Measurements from ENCODE around the gene CCDC27. TPM values are rescaled to one million over a fixed set of nuclear protein-coding genes. Genes with fewer than 3 reads are reported as not detected.
"Not testable (repeated sequence)": the region's sequence is repeated elsewhere in the genome, so short reads cannot be mapped to it uniquely, and the experiment has no call there.

CCDC27 gene
- total RNA-seq, 2 donors from 2014 or later, result not detected

DNA sequence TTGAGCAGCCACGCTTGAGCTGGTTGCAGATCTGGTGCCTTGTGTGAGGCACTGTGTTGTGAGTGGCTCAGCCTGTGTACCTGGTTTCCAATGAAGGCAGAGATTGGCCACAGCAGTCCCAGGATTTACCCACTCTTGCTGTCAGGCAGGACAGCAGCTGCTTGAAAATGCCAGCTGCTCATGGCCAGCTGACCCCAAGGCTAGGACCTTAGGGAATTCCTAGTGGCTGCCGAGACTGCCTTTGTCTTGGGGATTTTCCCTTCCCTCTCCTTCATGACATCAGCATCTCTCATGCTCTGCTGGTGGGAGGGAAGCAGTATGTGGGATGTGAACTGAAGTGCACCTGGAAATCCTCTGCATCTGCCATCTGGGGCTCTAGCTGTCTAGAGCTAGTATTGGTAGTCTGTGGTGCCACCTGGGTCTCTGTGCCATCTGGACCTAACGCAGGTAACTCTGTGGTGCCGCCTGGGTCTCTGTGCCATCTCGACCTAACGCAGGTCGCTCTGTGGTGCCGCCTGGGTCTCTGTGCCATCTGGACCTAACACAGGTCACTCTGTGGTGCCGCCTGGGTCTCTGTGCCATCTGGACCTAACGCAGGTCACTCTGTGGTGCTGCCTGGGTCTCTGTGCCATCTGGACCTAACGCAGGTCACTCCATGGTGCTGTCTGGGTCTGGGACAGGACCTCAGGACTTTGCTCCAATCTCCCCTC lies 47.9 kb downstream of the CCDC27 start:
- no peak overlapping the region for H3K27ac ChIP-seq
- no peak overlapping the region for H3K4me3 ChIP-seq
- DNase-seq (ENCODE audit: low spot score), result no peak
- H3K9me3 ChIP-seq, result no peaks in the 10 kb centered on the region
- peaks cover 0 to 10% of the 10 kb centered on the region in 2 donors for H3K4me1 ChIP-seq
- H3K36me3 ChIP-seq, result no peaks in the 10 kb centered on the region
- TF ChIP-seq, protein P1, sequence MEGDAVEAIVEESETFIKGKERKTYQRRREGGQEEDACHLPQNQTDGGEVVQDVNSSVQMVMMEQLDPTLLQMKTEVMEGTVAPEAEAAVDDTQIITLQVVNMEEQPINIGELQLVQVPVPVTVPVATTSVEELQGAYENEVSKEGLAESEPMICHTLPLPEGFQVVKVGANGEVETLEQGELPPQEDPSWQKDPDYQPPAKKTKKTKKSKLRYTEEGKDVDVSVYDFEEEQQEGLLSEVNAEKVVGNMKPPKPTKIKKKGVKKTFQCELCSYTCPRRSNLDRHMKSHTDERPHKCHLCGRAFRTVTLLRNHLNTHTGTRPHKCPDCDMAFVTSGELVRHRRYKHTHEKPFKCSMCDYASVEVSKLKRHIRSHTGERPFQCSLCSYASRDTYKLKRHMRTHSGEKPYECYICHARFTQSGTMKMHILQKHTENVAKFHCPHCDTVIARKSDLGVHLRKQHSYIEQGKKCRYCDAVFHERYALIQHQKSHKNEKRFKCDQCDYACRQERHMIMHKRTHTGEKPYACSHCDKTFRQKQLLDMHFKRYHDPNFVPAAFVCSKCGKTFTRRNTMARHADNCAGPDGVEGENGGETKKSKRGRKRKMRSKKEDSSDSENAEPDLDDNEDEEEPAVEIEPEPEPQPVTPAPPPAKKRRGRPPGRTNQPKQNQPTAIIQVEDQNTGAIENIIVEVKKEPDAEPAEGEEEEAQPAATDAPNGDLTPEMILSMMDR (IDR thresholded peaks at IDR 0.05), result no peak
- no peaks in the 10 kb centered on the region for H3K27me3 ChIP-seq

DNA sequence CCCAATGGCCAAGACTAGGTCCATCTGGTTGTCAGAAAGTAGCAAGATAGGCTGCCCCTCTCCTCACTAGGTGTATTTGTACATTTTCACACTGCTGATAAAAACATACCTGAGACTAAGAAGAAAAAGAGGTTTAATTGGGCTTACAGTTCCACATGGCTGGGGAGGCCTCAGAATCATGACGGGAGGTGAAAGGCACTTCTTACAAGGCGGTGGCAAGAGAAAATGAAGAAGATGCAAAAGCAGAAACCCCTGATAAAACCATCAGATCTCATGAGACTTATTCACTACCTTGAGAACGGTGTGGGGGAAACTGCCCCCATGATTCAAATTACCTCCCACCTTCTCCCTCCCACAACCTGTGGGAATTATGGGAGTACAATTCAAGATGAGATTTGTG lies 48.5 kb downstream of the CCDC27 start:
- H3K36me3 ChIP-seq; H3K4me3 ChIP-seq; DNase-seq (ENCODE audit: low spot score); H3K27ac ChIP-seq; H3K27me3 ChIP-seq; H3K4me1 ChIP-seq; H3K9me3 ChIP-seq: not testable (repeated sequence)

DNA sequence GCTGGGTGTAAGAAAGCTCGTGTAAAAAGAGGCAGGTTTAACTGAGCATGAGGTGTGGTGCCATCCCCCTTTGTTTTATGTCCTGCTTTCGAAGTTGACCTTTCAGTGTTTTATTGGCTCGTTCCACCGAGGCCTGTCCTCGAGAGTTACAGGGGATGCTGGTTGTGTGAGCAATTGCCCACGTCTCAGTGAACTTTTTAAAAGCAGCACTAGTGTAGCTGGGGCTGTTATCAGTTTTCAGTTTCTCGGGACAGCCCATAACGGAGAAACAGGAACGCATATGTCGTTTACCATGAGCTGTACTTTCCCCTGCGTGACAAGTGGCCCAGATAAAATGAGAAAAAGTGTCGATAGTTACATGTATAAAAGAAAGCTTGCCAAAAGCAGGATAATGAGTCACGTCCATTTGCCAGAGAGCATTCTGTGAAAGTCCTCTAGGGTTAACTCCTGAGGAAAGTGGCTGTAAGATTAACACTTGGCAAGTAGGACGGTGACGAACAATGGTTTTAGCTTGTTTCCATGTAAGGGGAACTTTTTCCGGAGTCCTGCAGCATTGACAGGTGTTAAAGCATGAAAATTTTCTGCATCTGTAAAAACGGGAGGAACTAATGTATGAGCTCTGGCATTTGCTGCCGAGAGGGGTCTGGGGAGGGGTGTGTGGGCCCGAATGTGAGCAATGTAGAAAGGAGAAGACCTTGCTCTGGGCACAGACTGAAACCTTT lies 51.8 kb downstream of the CCDC27 start:
- Histone ChIP-seq H3K27ac (no peak overlapping the region), H3K9me3 (no peaks in the 10 kb centered on the region), H3K36me3 (no peaks in the 10 kb centered on the region), H3K4me3 (no peak overlapping the region), H3K4me1 (no peaks in the 10 kb centered on the region), H3K27me3 (no peaks in the 10 kb centered on the region)
- DNase-seq (ENCODE audit: low spot score), result no peak
- TF ChIP-seq, protein P1 (IDR thresholded peaks at IDR 0.05), result no peak

DNA sequence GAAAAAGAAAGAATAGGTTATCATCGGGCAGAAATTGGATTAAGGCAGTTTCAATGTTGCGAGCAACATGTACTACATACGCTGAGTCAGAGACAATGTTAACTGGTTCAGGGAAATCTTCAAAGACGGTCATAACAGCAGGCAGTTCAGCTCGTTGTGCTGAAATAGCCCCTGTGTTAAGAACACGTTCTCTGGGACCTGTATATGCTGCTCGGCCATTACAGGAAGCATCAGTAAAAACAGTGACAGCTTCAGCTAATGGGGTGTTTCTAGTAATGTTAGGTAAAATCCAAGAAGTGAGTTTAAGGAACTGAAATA lies 52.3 kb downstream of the CCDC27 start:
- H3K36me3 ChIP-seq; H3K4me3 ChIP-seq; H3K27me3 ChIP-seq; DNase-seq (ENCODE audit: low spot score); H3K4me1 ChIP-seq; H3K27ac ChIP-seq; H3K9me3 ChIP-seq: not testable (repeated sequence)

DNA sequence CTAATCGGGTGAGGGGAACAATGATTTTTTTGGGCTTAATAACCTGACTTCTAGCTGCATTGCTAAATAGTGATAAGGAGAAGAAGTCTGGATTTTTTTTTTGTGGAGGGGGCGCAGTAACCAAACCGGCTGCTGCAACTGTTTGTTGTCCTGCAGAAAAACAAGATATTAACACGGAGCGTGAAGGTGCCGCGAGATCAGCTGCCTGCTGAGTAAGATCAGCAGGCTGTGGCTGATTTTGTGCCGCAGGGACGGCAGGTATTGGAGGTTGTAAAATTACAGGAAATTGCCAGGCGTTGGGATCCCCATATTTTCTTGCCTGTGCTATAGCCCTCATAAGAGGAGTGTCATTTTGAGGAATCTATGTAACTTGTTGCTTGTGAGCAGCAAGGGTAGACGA lies 52.8 kb downstream of the CCDC27 start:
- Histone ChIP-seq H3K27me3 (no peaks in the 10 kb centered on the region), H3K4me3 (no peak overlapping the region), H3K27ac (no peak overlapping the region), H3K36me3 (no peaks in the 10 kb centered on the region), H3K4me1 (no peaks in the 10 kb centered on the region), H3K9me3 (no peaks in the 10 kb centered on the region)
- TF ChIP-seq, protein P1 (IDR thresholded peaks at IDR 0.05), result no peak
- DNase-seq (ENCODE audit: low spot score), result no peak

DNA sequence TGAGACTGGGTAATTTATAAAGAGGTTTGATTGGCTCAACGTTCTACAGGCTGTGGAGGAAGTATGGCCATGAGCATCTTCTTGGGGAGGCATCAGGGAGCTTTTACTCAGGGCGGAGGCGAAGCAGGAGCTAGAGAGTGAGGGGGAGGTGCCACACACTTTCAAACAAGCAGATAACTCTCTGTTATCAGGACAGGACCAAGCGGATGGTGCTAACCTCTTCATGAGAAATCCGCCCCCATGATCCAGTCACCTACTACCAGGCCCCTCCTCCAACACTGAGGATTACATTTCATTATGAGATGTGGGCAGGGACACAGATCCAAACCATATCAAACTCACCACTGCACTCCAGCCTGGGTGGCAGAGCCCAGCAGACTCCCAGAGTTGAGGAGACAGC lies 55.5 kb downstream of the CCDC27 start:
- no peak overlapping the region for H3K4me3 ChIP-seq
- TF ChIP-seq, protein P1 (IDR thresholded peaks at IDR 0.05), result no peak
- no peak for DNase-seq (ENCODE audit: low spot score)

DNA sequence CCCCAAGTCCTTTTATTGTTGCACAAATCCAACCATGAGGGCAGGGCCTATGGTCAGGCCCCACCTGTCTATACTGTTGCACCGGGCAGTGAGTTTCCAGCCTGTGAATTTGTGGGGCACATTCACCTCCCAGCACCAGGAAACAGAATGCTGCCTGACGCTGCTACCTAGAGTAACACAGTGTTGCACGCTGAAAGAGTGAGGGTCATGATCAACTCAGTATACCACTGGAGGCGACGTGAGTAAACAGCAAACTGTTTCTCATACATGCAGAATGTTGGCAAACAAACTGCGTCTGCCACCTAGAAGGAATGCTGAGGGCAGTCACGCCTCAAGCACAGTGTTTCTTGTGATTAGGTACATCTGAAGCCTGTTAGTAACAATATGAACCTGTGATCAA lies 57.4 kb downstream of the CCDC27 start:
- Histone ChIP-seq H3K4me1 (no peaks in the 10 kb centered on the region), H3K36me3 (peaks cover 4% of the 10 kb centered on the region), H3K27me3 (no peaks in the 10 kb centered on the region), H3K4me3 (no peak overlapping the region), H3K9me3 (no peaks in the 10 kb centered on the region), H3K27ac (no peak overlapping the region)
- no peak for DNase-seq (ENCODE audit: low spot score)
- TF ChIP-seq, protein P1 (IDR thresholded peaks at IDR 0.05), result no peak

More for the DNA sequence above, 55.5 kb downstream of the CCDC27 start:
- Histone ChIP-seq H3K27me3 (no peaks in the 10 kb centered on the region), H3K4me1 (no peaks in the 10 kb centered on the region), H3K36me3 (no peaks in the 10 kb centered on the region), H3K27ac (no peak overlapping the region), H3K9me3 (no peaks in the 10 kb centered on the region)

DNA sequence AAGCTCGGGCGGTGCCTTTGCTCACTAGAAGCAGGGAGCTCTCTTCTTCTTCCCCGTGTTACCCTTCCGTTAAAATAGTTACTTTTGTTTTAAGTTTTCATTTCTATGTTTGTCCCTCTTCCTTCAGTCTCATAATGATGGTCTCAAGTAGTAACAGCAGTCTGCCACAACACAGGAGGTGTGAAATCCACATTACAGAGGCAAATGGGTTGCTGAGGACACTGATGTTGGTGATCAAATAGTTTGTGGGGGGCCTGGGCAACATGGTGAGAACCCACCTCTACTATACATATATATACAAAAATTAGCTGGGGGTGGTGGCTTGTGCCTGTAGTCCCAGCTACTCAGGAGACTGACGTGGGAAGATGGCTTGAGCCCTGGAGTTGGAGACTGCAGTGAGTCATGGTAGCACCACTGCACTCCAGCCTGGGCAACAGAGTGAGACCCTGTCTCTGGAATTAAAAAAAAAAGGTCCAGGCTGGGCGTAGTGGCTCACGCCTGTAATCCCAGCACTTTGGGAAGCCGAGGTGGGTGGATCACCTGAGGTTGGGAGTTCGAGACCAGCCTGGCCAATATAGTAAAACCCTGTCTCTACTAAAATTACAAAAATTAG lies 58.0 kb downstream of the CCDC27 start:
- H3K9me3 ChIP-seq; H3K36me3 ChIP-seq; H3K27ac ChIP-seq; H3K4me3 ChIP-seq; H3K4me1 ChIP-seq; DNase-seq (ENCODE audit: low spot score); H3K27me3 ChIP-seq: not testable (repeated sequence)
